ENCODE data around the gene THSD1.

Gene THSD1, protein sequence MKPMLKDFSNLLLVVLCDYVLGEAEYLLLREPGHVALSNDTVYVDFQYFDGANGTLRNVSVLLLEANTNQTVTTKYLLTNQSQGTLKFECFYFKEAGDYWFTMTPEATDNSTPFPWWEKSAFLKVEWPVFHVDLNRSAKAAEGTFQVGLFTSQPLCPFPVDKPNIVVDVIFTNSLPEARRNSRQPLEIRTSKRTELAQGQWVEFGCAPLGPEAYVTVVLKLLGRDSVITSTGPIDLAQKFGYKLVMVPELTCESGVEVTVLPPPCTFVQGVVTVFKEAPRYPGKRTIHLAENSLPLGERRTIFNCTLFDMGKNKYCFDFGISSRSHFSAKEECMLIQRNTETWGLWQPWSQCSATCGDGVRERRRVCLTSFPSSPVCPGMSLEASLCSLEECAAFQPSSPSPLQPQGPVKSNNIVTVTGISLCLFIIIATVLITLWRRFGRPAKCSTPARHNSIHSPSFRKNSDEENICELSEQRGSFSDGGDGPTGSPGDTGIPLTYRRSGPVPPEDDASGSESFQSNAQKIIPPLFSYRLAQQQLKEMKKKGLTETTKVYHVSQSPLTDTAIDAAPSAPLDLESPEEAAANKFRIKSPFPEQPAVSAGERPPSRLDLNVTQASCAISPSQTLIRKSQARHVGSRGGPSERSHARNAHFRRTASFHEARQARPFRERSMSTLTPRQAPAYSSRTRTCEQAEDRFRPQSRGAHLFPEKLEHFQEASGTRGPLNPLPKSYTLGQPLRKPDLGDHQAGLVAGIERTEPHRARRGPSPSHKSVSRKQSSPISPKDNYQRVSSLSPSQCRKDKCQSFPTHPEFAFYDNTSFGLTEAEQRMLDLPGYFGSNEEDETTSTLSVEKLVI

GRCh38 chr13:52405767-52406494, at the start of gene THSD1:
THSD1 (minus strand) TSS chr13:52406172; CDS start chr13:52402600, 3,572 bp downstream.
- no peak for DNase-seq (ENCODE audit: low read depth, low spot score)

DNA sequence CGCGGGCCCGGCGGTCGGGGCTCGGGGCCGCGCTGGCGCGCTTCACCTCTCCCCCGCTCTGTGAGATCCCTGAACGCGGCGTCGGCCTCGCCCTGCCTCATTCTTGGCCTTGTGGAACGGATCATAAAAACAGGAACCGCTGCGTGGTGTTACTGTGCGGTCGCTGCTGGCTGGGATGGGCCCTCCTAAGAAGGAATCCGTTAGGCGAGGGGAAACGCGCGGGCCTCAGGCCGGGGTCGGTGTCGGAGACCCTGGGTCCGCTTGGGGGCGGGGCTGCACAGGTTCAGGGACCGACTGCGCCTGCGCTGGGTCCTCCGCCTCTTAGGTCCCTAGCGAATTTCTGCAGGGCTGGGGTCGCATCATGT, 49.7 kb upstream of the THSD1 start:
- peak; percentile 55 for DNase-seq (ENCODE audit: low read depth, low spot score)

- DNase-seq (ENCODE audit: low read depth, low spot score): peak; percentile 85
Observed at GRCh38 chr13:52454820-52455676, 49.1 kb upstream of the THSD1 start, which contains the start of gene CKAP2. CKAP2 (plus strand) TSS chr13:52455478; CDS start chr13:52455557, 79 bp downstream.

DNA sequence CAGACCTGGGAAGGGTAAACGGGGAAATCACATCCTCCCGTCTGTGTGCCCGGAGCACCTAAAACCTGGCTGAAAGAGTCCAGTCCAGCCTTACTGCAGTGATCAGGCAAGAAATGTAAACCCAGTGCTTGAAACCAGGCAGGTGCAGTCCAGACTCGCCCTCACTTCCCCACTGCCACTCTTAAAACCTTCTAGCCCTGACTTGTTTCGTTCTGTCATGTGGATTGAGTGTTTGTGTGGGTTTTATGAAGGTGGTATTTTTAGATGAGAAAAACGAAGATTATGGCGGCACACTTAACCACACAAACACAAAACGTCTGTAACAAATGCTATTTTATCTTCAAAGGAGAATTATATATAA, 48.5 kb upstream of the THSD1 start:
- no peak for DNase-seq (ENCODE audit: low read depth, low spot score)

GRCh38 chr13:52452470-52452869, 46.5 kb upstream of the THSD1 start:
- DNase-seq (ENCODE audit: low read depth, low spot score): no peak

DNA sequence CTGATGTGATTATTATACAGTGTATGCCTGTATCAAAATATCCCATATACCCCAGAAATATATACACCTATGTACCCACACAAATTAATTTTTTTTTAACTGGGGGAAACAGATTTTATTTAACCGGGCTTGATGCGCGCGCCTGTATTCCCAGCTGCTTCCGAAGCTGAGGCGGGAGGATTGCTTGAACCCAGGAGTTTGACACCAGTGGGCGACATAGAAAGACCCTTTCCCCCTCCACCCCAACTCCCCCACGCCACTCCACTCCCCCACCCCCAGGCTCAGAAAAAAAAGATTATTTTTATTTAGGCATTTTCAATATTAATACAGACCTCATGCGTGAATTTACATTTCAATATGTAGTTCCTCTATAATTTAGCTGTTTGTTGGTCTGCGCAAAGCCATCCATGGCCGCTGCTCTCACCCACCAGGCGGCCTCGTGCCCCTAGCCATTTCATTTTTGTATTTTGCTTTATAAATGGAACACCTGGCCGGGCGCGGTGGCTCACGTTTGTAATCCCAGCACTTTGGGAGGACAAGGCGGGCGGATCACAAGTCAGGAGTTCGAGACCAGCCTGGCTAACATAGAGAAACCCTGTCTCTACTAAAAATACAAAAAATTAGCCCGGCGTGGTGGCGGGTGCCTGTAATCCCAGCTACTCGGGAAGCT, 45.3 kb upstream of the THSD1 start:
- DNase-seq (ENCODE audit: low read depth, low spot score): no peak

DNA sequence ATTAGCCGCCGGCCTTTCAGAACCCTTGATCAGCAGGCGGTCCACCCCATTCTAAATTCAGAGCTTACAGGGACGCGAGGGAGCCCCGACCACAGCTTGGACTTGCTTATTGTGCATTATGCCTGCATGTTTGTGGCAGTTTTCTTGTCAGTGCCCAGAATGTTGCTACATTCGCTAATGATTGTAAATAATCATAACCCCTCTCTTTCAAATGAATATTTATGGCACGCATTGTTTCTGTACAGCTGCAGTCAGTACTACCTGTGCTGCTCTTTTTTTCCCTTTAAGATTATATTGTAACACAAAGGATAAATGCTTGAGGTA, 44.8 kb upstream of the THSD1 start:
- DNase-seq (ENCODE audit: low read depth, low spot score): no peak

DNA sequence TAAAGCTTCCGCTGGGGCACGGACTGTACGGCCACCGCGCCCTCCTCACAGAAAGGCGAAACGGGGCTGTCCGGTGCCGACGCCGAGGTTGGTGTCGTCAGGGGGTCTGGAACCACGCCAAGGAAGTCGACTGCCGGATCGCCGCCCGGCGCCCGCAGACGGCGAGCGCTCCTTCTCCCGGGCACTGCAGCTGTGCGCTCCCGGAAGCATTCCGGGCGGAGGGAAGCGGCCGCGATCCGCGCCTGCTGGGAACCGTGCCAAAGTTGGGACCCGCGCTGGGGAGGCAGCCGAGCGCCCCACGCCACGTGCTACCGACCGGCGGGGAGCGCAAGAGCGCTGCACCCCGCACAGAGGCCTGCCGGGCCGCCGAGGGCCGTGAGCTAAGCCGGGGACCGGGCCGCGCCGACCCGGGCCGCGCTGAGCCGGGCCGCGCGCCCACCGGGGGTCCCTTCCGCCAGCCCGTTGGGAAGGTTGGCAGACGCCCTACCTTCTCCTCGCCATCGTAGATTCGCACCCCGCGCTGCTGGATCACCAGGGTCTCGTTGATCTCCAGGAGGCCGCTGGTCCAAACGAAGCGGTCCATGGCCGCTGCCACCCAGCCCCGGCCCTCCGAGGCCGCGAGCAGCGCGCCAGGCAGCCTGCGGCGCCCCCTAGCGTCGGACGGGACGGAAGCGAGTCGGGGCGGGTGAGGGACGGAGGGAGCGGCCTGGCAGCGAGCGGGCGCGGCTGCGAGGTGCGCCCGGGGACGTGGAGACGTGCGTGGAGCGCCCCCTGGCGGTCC, 44.2 kb upstream of the THSD1 start, which contains the start of gene VPS36:
VPS36 (minus strand) TSS at position 623 of the 781 bp plus-strand sequence; CDS start at position 583, 40 bp downstream.
- peak; percentile 88 for DNase-seq (ENCODE audit: low read depth, low spot score)

- DNase-seq (ENCODE audit: low read depth, low spot score): no peak
Observed at GRCh38 chr13:52449331-52450011, 43.5 kb upstream of the THSD1 start.

DNA sequence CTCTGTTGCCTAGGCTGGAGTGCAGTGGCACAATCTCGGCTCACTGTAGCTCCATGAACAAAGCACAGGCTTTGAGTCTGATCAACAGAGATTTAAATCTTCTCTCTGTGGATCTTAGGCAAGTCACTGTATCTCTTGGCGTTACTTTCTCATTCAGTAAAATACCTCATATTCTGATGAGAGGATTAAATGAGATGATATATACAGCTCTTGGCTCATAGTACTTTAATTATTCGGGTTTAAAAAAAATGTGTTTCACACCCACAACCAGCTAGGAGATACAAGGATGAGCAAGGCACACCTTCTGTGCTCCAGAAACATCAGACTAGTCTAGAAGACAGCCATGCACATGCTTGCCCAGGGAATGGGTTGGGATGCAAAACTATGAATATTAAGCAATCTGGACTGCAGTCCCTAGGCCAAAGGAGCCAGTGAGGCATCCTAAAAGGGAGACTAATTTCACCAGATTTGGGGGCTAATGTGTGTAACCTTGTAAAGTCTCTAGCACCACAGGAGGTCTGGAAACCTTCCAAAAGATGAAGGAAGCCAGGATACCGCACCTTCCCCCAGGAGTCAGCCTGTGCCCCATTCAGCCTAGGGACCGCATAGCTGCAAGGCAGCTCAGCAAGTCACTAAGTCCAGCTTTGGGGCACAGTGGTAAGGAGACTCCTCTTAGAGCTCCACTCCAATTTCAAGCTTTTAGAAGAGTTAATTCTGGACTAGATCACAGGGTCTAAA, 42.0 kb upstream of the THSD1 start:
- no peak for DNase-seq (ENCODE audit: low read depth, low spot score)

- no peak for DNase-seq (ENCODE audit: low read depth, low spot score)
Observed at GRCh38 chr13:52447354-52447753, 41.4 kb upstream of the THSD1 start.

- no peak for DNase-seq (ENCODE audit: low read depth, low spot score)
Observed at GRCh38 chr13:52446265-52446664, 40.3 kb upstream of the THSD1 start.

DNA sequence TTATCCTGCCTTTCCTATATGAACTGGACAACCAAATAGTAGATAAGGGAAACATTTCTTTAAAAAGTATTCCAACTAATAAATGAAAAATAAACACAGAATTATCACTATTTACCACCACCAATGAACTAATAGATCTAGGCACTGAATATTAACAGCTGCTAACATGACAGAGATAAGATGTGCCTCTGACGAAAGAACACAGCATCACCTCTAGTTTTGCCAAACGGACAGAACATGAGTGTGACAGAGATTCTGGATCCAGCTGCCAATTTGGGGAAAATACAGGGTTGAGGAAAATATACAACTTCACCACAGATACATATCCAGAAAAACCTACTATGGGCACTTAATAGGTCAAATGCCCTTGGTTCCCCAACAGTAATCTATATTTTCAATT, 26.5 kb upstream of the THSD1 start:
- DNase-seq (ENCODE audit: low read depth, low spot score): no peak

DNA sequence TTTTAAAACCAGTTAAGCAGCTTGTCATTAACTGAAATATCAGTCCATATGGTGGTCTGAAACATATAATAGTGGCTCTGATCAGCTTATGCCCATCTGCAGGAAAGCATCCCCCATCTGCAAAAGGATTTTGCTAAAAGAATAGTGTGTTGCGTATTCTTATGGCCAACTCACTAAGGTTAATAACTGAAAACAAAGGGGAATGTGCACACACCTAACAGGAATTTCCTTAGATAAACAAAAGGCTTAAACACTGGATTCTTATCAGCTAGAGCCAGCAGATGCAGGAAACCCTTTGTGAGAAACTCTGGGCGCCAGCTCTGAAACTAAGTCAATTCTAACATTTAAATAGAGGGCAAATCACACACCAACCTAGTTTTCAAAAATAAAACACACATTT, 22.3 kb upstream of the THSD1 start:
- no peak for DNase-seq (ENCODE audit: low read depth, low spot score)

GRCh38 chr13:52421216-52421615, 15.2 kb upstream of the THSD1 start:
- DNase-seq (ENCODE audit: low read depth, low spot score): no peak

DNA sequence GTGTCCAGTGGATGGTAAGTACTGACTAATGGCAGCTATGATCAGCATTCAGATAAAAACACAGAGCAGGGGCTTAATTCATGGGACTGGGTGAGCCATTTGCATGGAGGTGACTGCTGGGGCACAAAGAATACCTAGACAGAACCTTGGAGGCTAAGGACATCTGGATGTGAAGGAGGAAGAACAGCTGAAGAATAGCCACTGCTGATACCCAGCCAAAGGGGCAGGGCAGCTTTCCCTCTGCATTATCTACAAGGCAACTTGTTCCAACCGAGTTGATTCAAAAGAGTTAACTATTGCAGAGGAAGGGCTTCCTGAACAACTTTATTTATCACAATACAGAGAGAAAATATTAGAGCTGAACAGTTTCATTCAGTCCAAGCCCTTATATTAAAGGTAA, 13.1 kb upstream of the THSD1 start:
- no peak for DNase-seq (ENCODE audit: low read depth, low spot score)

DNA sequence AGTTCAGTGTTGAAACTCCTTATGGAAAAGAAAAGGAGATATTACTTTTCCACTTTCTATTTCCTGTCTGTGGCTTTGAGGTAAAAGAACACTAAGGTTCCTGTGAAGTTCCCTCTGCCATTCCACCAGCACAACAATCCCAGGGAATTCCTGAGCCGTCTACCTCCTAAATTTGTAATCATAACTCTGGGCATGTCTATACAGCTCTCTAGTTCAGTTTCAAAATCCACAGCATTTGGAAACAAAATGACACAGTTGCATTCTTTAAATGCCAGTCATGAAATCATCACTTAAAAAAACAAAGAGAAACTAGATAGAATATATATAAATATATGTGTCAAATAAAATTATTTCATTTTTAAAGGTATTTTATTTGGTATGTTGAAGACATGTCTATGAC, 9.0 kb upstream of the THSD1 start:
- DNase-seq (ENCODE audit: low read depth, low spot score): no peak

GRCh38 chr13:52414051-52414450, 8.1 kb upstream of the THSD1 start:
- DNase-seq (ENCODE audit: low read depth, low spot score): no peak

DNA sequence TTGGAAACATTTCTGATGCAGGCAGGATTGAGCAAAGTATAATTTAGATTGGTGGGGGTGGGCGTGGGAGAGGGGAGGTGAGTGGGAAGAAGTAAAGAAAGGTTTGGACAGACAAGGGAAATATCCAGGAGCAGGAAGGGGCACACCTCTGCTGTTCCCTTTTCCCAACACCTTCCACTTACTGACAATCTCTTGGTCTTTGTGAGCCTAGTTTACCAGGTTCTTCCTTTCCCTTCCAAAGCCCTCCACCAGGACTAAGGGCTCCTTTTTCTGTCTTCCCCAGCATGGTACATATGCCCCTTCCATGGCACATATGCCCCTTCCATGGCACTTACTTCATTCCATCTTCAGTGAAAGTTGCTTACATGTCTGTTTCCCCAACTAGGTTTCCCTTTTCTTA, 6.2 kb upstream of the THSD1 start:
- no peak for DNase-seq (ENCODE audit: low read depth, low spot score)
